DOHH2 (cell line): ENCODE data around the gene ACTMAP.

Source experiments
- EZH2phosphoT487 ChIP-seq: fragments of 200-600 bp; sonication (generic); IDR thresholded peaks from 2 replicates; pipeline ENCODE4 v1.6.1; 2017; ENCODE audit warnings: borderline replicate concordance, mild to moderate bottlenecking, antibody characterized with exemption, low read length, moderate library complexity, mixed read lengths
- TF ChIP-seq, protein P1 (sequence below): fragments of 200-600 bp; sonication (generic); IDR thresholded peaks from one replicate; pipeline ENCODE4 v1.5.1; 2014; ENCODE audit warnings: antibody characterized with exemption, mild to moderate bottlenecking, low read depth, low read length; ENCODE audit not compliant: poor library complexity, severe bottlenecking

DNA sequence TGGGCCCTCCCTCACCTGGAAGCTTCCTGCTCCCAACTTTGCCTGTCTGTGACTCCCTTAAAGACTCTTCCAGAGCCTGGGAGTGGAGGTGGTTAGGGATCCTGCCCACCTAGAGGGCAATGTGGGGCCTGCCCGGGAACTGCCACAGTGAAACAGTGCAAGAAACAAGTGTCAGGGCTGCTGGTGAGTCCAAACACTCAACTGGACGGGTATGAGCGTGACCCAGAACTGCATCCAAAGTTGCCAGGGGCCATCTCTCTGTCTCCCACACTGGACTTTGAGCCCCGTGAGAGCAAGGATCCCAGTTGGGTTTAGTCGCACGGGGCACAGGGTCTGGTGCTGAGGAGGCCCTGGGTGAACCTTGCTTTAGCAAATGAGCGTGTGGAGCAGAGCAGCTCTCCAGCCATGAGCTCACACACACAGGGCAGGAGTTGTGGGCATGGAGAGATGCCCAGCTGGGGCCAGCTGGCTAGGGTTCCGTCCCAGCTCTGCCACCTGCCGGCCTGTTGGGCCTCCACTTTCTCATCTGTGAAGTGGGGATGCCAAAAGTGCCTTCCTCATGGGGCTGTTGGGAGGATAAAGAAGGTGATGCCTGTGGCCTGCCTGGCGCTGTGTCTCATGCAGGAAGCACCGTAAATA, 57.0 kb downstream of the ACTMAP start:
- TF ChIP-seq, protein P1, sequence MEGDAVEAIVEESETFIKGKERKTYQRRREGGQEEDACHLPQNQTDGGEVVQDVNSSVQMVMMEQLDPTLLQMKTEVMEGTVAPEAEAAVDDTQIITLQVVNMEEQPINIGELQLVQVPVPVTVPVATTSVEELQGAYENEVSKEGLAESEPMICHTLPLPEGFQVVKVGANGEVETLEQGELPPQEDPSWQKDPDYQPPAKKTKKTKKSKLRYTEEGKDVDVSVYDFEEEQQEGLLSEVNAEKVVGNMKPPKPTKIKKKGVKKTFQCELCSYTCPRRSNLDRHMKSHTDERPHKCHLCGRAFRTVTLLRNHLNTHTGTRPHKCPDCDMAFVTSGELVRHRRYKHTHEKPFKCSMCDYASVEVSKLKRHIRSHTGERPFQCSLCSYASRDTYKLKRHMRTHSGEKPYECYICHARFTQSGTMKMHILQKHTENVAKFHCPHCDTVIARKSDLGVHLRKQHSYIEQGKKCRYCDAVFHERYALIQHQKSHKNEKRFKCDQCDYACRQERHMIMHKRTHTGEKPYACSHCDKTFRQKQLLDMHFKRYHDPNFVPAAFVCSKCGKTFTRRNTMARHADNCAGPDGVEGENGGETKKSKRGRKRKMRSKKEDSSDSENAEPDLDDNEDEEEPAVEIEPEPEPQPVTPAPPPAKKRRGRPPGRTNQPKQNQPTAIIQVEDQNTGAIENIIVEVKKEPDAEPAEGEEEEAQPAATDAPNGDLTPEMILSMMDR: no peak
- TF ChIP-seq EZH2phosphoT487: no peak
